Measurements from ENCODE around the gene CUL9. TPM values are rescaled to one million over a fixed set of nuclear protein-coding genes. Genes with fewer than 3 reads are reported as not detected.

The CUL9 gene
- total and polyA plus RNA-seq, 3 donors from 2014 or later = 90.6 to 110 (median 101) TPM

- TF ChIP-seq POLR2A (IDR thresholded peaks at IDR 0.05) = no peak
- TF ChIP-seq, protein P1, sequence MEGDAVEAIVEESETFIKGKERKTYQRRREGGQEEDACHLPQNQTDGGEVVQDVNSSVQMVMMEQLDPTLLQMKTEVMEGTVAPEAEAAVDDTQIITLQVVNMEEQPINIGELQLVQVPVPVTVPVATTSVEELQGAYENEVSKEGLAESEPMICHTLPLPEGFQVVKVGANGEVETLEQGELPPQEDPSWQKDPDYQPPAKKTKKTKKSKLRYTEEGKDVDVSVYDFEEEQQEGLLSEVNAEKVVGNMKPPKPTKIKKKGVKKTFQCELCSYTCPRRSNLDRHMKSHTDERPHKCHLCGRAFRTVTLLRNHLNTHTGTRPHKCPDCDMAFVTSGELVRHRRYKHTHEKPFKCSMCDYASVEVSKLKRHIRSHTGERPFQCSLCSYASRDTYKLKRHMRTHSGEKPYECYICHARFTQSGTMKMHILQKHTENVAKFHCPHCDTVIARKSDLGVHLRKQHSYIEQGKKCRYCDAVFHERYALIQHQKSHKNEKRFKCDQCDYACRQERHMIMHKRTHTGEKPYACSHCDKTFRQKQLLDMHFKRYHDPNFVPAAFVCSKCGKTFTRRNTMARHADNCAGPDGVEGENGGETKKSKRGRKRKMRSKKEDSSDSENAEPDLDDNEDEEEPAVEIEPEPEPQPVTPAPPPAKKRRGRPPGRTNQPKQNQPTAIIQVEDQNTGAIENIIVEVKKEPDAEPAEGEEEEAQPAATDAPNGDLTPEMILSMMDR (IDR thresholded peaks at IDR 0.05) = no peak
Observed at GRCh38 chr6:43271944-43272343, 89.9 kb downstream of the CUL9 start.

GRCh38 chr6:43273707-43274106, 91.7 kb downstream of the CUL9 start:
- no peak for DNase-seq
- H3K27ac ChIP-seq = no peak overlapping the region
- H3K4me3 ChIP-seq = no peak overlapping the region
- H3K4me1 ChIP-seq = peaks cover 4% of the 10 kb centered on the region
- 64 to 80% methylated on average over 2 of the region's 2 CpGs for WGBS, 2 donors
- no peaks in the 10 kb centered on the region for H3K36me3 ChIP-seq (ENCODE audit: low read depth, missing control alignments)
- intact Hi-C loops (cut with DNase I; ENCODE audit: low total_unique reads) = no loop called here
- no peaks in the 10 kb centered on the region for H3K9me3 ChIP-seq
- no peaks in the 10 kb centered on the region for H3K27me3 ChIP-seq
- TF ChIP-seq, protein P1 (IDR thresholded peaks at IDR 0.05) = no peak
- TF ChIP-seq POLR2A (IDR thresholded peaks at IDR 0.05) = no peak

More at GRCh38 chr6:43271944-43272343, 89.9 kb downstream of the CUL9 start:
- H3K4me1 ChIP-seq = peaks cover 22% of the 10 kb centered on the region
- no peaks in the 10 kb centered on the region for H3K9me3 ChIP-seq
- no peak overlapping the region for H3K4me3 ChIP-seq
- no peaks in the 10 kb centered on the region for H3K36me3 ChIP-seq (ENCODE audit: low read depth, missing control alignments)
- no peak overlapping the region for H3K27ac ChIP-seq
- DNase-seq = no peak
- intact Hi-C loops (cut with DNase I; ENCODE audit: low total_unique reads) = no loop called here
- no peaks in the 10 kb centered on the region for H3K27me3 ChIP-seq

Other genes starting within 250 kb of the CUL9 start
- 1 to 10 TPM in 1 of 2 donors, under 1 TPM in 1; 0.31 to 1.7 TPM for gene GNMT, start 221.4 kb upstream of the CUL9 start, total RNA-seq
- gene GNMT, start 221.4 kb upstream of the CUL9 start, polyA plus RNA-seq (ENCODE audit: insufficient read depth, low read depth, low replicate concordance) = 0.83 TPM
- gene PEX6, start 203.0 kb upstream of the CUL9 start, total RNA-seq = 10 to 100 TPM; 22.5 to 50.4 TPM
- gene PEX6, start 203.0 kb upstream of the CUL9 start, polyA plus RNA-seq (ENCODE audit: insufficient read depth, low read depth, low replicate concordance) = 15.3 TPM
- gene PPP2R5D, start 197.6 kb upstream of the CUL9 start, total RNA-seq = 10 to 100 TPM; 73.4 to 74.5 TPM
- gene PPP2R5D, start 197.6 kb upstream of the CUL9 start, polyA plus RNA-seq (ENCODE audit: insufficient read depth, low read depth, low replicate concordance) = 82.5 TPM
- 100 to 1,000 TPM; 132 to 175 TPM for gene MEA1, start 168.2 kb upstream of the CUL9 start, total RNA-seq
- gene MEA1, start 168.2 kb upstream of the CUL9 start, polyA plus RNA-seq (ENCODE audit: insufficient read depth, low read depth, low replicate concordance) = 522 TPM
- 100 to 1,000 TPM; 207 to 210 TPM for gene KLHDC3, start 167.9 kb upstream of the CUL9 start, total RNA-seq
- 422 TPM for gene KLHDC3, start 167.9 kb upstream of the CUL9 start, polyA plus RNA-seq (ENCODE audit: insufficient read depth, low read depth, low replicate concordance)
- 10 to 100 TPM; 34.2 to 49.5 TPM for gene RRP36, start 160.6 kb upstream of the CUL9 start, total RNA-seq
- gene RRP36, start 160.6 kb upstream of the CUL9 start, polyA plus RNA-seq (ENCODE audit: insufficient read depth, low read depth, low replicate concordance) = 39.9 TPM
- 10 to 100 TPM; 23.9 to 31.5 TPM for gene CUL7, start 128.3 kb upstream of the CUL9 start, total RNA-seq
- 16.6 TPM for gene CUL7, start 128.3 kb upstream of the CUL9 start, polyA plus RNA-seq (ENCODE audit: insufficient read depth, low read depth, low replicate concordance)
- gene MRPL2, start 122.8 kb upstream of the CUL9 start, total RNA-seq = 10 to 100 TPM; 37.2 to 54.8 TPM
- gene MRPL2, start 122.8 kb upstream of the CUL9 start, polyA plus RNA-seq (ENCODE audit: insufficient read depth, low read depth, low replicate concordance) = 72.8 TPM
- gene KLC4, start 122.6 kb upstream of the CUL9 start, total RNA-seq = 10 to 100 TPM; 41.1 to 49.4 TPM
- 63.1 TPM for gene KLC4, start 122.6 kb upstream of the CUL9 start, polyA plus RNA-seq (ENCODE audit: insufficient read depth, low read depth, low replicate concordance)
- 10 to 100 TPM; 58.8 to 68.7 TPM for gene PTK7, start 105.9 kb upstream of the CUL9 start, total RNA-seq
- gene PTK7, start 105.9 kb upstream of the CUL9 start, polyA plus RNA-seq (ENCODE audit: insufficient read depth, low read depth, low replicate concordance) = 60.8 TPM
- gene SRF, start 10.9 kb upstream of the CUL9 start, total RNA-seq = 10 to 100 TPM; 36.5 to 39.2 TPM
- 28.4 TPM for gene SRF, start 10.9 kb upstream of the CUL9 start, polyA plus RNA-seq (ENCODE audit: insufficient read depth, low read depth, low replicate concordance)
- 10 to 100 TPM; 21.8 TPM for gene DNPH1, start 47.3 kb downstream of the CUL9 start, total RNA-seq
- 19.3 TPM for gene DNPH1, start 47.3 kb downstream of the CUL9 start, polyA plus RNA-seq (ENCODE audit: insufficient read depth, low read depth, low replicate concordance)
- 1 to 10 TPM; 2.2 to 2.6 TPM for gene TTBK1, start 61.3 kb downstream of the CUL9 start, total RNA-seq
- 2.3 TPM for gene TTBK1, start 61.3 kb downstream of the CUL9 start, polyA plus RNA-seq (ENCODE audit: insufficient read depth, low read depth, low replicate concordance)
- gene SLC22A7, start 116.1 kb downstream of the CUL9 start, total RNA-seq = not detected
- not detected for gene SLC22A7, start 116.1 kb downstream of the CUL9 start, polyA plus RNA-seq (ENCODE audit: insufficient read depth, low read depth, low replicate concordance)
- 10 to 100 TPM; 13.4 to 33.4 TPM for gene CRIP3, start 126.6 kb downstream of the CUL9 start, total RNA-seq
- 34.3 TPM for gene CRIP3, start 126.6 kb downstream of the CUL9 start, polyA plus RNA-seq (ENCODE audit: insufficient read depth, low read depth, low replicate concordance)
- 100 to 1,000 TPM in 1 of 2 donors, 10 to 100 TPM in 1; 79.7 to 123 TPM for gene ZNF318, start 187.5 kb downstream of the CUL9 start, total RNA-seq
- gene ZNF318, start 187.5 kb downstream of the CUL9 start, polyA plus RNA-seq (ENCODE audit: insufficient read depth, low read depth, low replicate concordance) = 97.9 TPM
- gene ABCC10, start 245.3 kb downstream of the CUL9 start, total RNA-seq = 10 to 100 TPM; 29.2 to 34.0 TPM
- gene ABCC10, start 245.3 kb downstream of the CUL9 start, polyA plus RNA-seq (ENCODE audit: insufficient read depth, low read depth, low replicate concordance) = 21.0 TPM

Measured in testis (tissue), 3 donors.